H1 (cell line): ENCODE data around the gene SEMA7A. TPM values are rescaled to one million over a fixed set of nuclear protein-coding genes. Genes with fewer than 3 reads are reported as not detected.

ENCODE experiments used
- BCL11A ChIP-seq, 2 experiments: IDR thresholded peaks; one replicate each; pipeline ENCODE4 v1.6.1; 2011; ENCODE audit warnings: low read depth in 2 of 2, low read length in 2 of 2, mild to moderate bottlenecking in 2 of 2
- CEBPB ChIP-seq: IDR thresholded peaks from 2 replicates; pipeline ENCODE4 v1.6.1; 2012; ENCODE audit warnings: low read depth, low read length
- CREB1 ChIP-seq: IDR thresholded peaks from 2 replicates; pipeline ENCODE4 v1.6.1; 2012; ENCODE audit warnings: inconsistent platforms
- HDAC2 ChIP-seq, 2 experiments: fragments of 300-600 bp in 1 of 2; sonication (generic) in 1 of 2; IDR thresholded peaks; 2 replicates each; pipeline ENCODE4 v1.6.1; 2011 to 2012; ENCODE audit warnings: low read depth in 2 of 2, low read length in 2 of 2, mild to moderate bottlenecking in 2 of 2, moderate library complexity in 2 of 2, borderline replicate concordance in 1 of 2, inconsistent platforms in 1 of 2
- KDM4A ChIP-seq: IDR thresholded peaks from one replicate; pipeline ENCODE4 v1.7.1; 2012; ENCODE audit warnings: low read depth, mild to moderate bottlenecking, moderate library complexity, low read length, inconsistent platforms; ENCODE audit not compliant: severe bottlenecking
- SRF ChIP-seq: IDR thresholded peaks from 2 replicates; pipeline ENCODE4 v1.6.1; 2011; ENCODE audit warnings: mild to moderate bottlenecking, low read depth, low read length, moderate library complexity
- polyA plus RNA-seq, 7 experiments: library from polyadenylated mRNA; depleted of rRNA in 3 of 7; stranded (reverse) in 5 of 7; unstranded in 2 of 7; fragments of >200 nt in 5 of 7; fragments of 200-250 nt in 2 of 7; gene quantifications; 1 replicate in 5 of 7; 2 replicates in 1 of 7; 4 replicates in 1 of 7; pipeline versions ENCODE4 v1.2.1 to v1.2.3, GENCODE V29; 2011 to 2013; ENCODE audit warnings: missing spikeins in 2 of 7, mixed read lengths in 2 of 7
- total RNA-seq: library from RNA; stranded (reverse); fragmentation: NEBNext Ultra II Directional; extraction: Animal tissue kit (Norgen Biotek cat#: 25700); gene quantifications from 2 replicates; pipeline ENCODE4 v1.2.1, GENCODE V29; 2021
- TF ChIP-seq, protein P1 (sequence below): IDR thresholded peaks from 2 replicates; pipeline ENCODE4 v1.6.1; 2012; ENCODE audit warnings: low read length, inconsistent platforms

SEMA7A gene
- total and polyA plus RNA-seq, 2 of the 8 experiments (the other 6 are each of a cell fraction or from before 2014, with no cell fraction given), result 10.7 to 15.0 TPM

GRCh38 chr15:74408815-74409214 is 24.9 kb downstream of the SEMA7A start (continued):
- TF ChIP-seq KDM4A (no peak), CREB1 (no peak), SRF (no peak), CEBPB (no peak), HDAC2 (IDR thresholded peaks at IDR 0.05; ENCODE audit: borderline replicate concordance in 1 of 2, low read depth in 2 of 2, low read length in 2 of 2) (no peak), BCL11A (IDR thresholded peaks at IDR 0.05; ENCODE audit: low read depth in 2 of 2, low read length in 2 of 2) (no peak)
- TF ChIP-seq, protein P1, sequence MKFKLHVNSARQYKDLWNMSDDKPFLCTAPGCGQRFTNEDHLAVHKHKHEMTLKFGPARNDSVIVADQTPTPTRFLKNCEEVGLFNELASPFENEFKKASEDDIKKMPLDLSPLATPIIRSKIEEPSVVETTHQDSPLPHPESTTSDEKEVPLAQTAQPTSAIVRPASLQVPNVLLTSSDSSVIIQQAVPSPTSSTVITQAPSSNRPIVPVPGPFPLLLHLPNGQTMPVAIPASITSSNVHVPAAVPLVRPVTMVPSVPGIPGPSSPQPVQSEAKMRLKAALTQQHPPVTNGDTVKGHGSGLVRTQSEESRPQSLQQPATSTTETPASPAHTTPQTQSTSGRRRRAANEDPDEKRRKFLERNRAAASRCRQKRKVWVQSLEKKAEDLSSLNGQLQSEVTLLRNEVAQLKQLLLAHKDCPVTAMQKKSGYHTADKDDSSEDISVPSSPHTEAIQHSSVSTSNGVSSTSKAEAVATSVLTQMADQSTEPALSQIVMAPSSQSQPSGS, result no peak
